ENCODE data around the gene PTPRN2.

DNA sequence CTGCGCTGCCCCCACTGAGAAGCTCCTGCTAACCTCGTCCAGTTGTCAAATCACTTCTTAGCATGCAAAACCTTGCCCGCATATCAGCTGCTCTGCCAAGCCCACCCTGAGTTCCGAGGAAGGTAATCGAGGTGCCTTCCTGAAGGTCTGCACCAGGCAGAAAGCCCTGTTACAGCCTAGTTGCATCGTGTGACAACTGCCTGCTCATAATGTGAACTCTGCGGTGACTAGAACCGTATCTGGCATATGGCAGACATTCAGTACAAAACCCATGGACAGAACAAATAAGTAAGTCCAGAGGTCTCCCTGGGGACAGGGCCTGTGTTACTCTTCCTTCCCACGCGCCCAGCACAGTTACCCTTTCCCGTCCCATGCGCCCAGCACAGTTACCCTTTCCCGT is 856.5 kb downstream of the PTPRN2 start:
- TF ChIP-seq GATA2 (IDR thresholded peaks at IDR 0.05; ENCODE audit: low read depth, low read length) = no peak
- TF ChIP-seq GATA3 (IDR thresholded peaks at IDR 0.05; ENCODE audit: low read depth, low read length) = no peak

All from SH-SY5Y (cell line).